BJ (cell line): Measurements from ENCODE around the gene EFCAB9. TPM values are rescaled to one million over a fixed set of nuclear protein-coding genes. Genes with fewer than 3 reads are reported as not detected.

Experiments
- CTCF ChIA-PET: fragments of 350-600 bp; formaldehyde crosslinking; extraction: SDS; loops from one replicate; lab custom pipeline; 2021; ENCODE audit warnings: antibody characterized with exemption, inconsistent platforms; lab: Yijun Ruan, JAX
- POLR2A ChIA-PET: fragments of 300-600 bp; sonication (Branson Sonifier 250); formaldehyde crosslinking; extraction: SDS; loops from one replicate; lab custom pipeline; 2021; ENCODE audit warnings: antibody characterized with exemption; lab: Charles Lee
- DNase-seq: peaks from one replicate; pipeline ENCODE4 v3.0.0-alpha.2; 2011; ENCODE audit warnings: low read depth
- H3K27me3 ChIP-seq: 2 replicates; pipeline ENCODE4 v1.6.0; 2011; ENCODE audit warnings: low read length; ENCODE audit not compliant: control insufficient read depth, insufficient read depth
- H3K36me3 ChIP-seq: 2 replicates; pipeline ENCODE4 v1.5.1; 2011; ENCODE audit warnings: low read length; ENCODE audit not compliant: control insufficient read depth, insufficient read depth
- H3K4me3 ChIP-seq: 2 replicates; pipeline ENCODE4 v1.5.1; 2011; ENCODE audit warnings: low read depth, mild to moderate bottlenecking, control low read depth, low read length
- CTCF ChIP-seq: IDR thresholded peaks from 2 replicates; pipeline ENCODE4 v1.5.1; 2011; ENCODE audit warnings: low read depth, mild to moderate bottlenecking, control low read depth, inconsistent platforms, low read length, moderate library complexity; ENCODE audit not compliant: insufficient read depth
- polyA plus RNA-seq: library from polyadenylated mRNA; depleted of rRNA; stranded (reverse); fragments of >200 nt; gene quantifications from 2 replicates; pipeline ENCODE4 v1.2.3, GENCODE V29; 2011

EFCAB9 gene
- polyA plus RNA-seq, 1 experiment = not detected

GRCh38 chr5:172166030-172166826 is 27.7 kb upstream of the EFCAB9 start:
- Histone ChIP-seq H3K4me3 (no peak overlapping the region), H3K36me3 (peaks cover 4% of the 10 kb centered on the region), H3K27me3 (no peaks in the 10 kb centered on the region)
- TF ChIP-seq CTCF = no peak
- POLR2A ChIA-PET = no interaction called here
- DNase-seq = no peak
- CTCF ChIA-PET = no interaction called here

GRCh38 chr5:172167895-172168294 is 26.1 kb upstream of the EFCAB9 start:
- TF ChIP-seq CTCF = no peak
- POLR2A ChIA-PET = no interaction called here
- no peaks in the 10 kb centered on the region for H3K27me3 ChIP-seq
- DNase-seq = no peak
- peaks cover 5% of the 10 kb centered on the region for H3K36me3 ChIP-seq
- no peak overlapping the region for H3K4me3 ChIP-seq
- CTCF ChIA-PET = interaction anchor here (0.6 to 1.3 kb wide), 2 partner anchors 8 to 19 kb away, joined by 3 read pairs; no protein-coding TSS in a partner anchor

- CTCF ChIA-PET = no interaction called here
- POLR2A ChIA-PET = no interaction called here
- no peak for DNase-seq
- H3K4me3 ChIP-seq = no peak overlapping the region
- TF ChIP-seq CTCF = no peak
- no peaks in the 10 kb centered on the region for H3K27me3 ChIP-seq
- peaks cover 5% of the 10 kb centered on the region for H3K36me3 ChIP-seq
Measured at GRCh38 chr5:172168311-172168710, 25.7 kb upstream of the EFCAB9 start.

- TF ChIP-seq CTCF = no peak
- CTCF ChIA-PET = no interaction called here
Measured at GRCh38 chr5:172169216-172169615, 24.8 kb upstream of the EFCAB9 start.

GRCh38 chr5:172170251-172170701 is 23.7 kb upstream of the EFCAB9 start:
- no peak for DNase-seq
- Histone ChIP-seq H3K36me3 (peaks cover 8% of the 10 kb centered on the region), H3K27me3 (no peaks in the 10 kb centered on the region), H3K4me3 (no peak overlapping the region)
- ChIA-PET POLR2A (no interaction called here), CTCF (no interaction called here)
- no peak for TF ChIP-seq CTCF

More at GRCh38 chr5:172169216-172169615, 24.8 kb upstream of the EFCAB9 start:
- Histone ChIP-seq H3K36me3 (peaks cover 8% of the 10 kb centered on the region), H3K27me3 (no peaks in the 10 kb centered on the region), H3K4me3 (no peak overlapping the region)
- DNase-seq = no peak
- POLR2A ChIA-PET = no interaction called here
